Keratinocyte (primary cell): ENCODE results near the gene RAB30.

ENCODE experiments used
- EZH2 ChIP-seq: IDR thresholded peaks from one replicate; pipeline ENCODE4 v1.6.1; 2012; ENCODE audit warnings: inconsistent platforms, mild to moderate bottlenecking, low read length, moderate library complexity
- TF ChIP-seq, protein P1 (sequence below), 3 experiments: IDR thresholded peaks in 1 of 3; conservative IDR thresholded peaks in 1 of 3; optimal IDR thresholded peaks in 1 of 3; 2 replicates in 2 of 3; 3 replicates in 1 of 3; pipeline versions ENCODE3 to v1.5.1; 2011; ENCODE audit warnings: low read length in 3 of 3, mild to moderate bottlenecking in 3 of 3, moderate library complexity in 2 of 3, control low read depth in 1 of 3, inconsistent platforms in 1 of 3; ENCODE audit not compliant: insufficient read depth in 2 of 3; ENCODE audit errors: extremely low read depth in 1 of 3

DNA sequence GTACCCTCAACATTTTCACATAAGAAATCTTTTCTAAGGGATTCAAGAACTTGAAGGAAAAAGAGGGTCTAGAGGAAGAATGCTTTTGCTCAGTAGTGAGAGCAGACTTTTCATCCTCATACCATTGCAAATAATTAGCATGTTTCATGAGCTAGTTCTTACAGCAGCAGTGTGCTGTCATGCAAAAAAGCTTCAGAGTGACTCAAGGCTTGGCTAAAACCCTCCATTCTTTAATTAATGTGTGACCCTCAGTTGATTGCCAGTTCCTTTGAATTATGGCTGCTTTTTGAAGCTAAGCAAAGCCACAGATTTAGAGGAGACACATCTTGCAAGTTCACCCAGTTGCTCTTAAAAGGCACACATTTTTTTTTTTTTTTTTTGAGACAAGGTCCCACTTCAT, 48.6 kb upstream of the RAB30 start:
- TF ChIP-seq, protein P1, sequence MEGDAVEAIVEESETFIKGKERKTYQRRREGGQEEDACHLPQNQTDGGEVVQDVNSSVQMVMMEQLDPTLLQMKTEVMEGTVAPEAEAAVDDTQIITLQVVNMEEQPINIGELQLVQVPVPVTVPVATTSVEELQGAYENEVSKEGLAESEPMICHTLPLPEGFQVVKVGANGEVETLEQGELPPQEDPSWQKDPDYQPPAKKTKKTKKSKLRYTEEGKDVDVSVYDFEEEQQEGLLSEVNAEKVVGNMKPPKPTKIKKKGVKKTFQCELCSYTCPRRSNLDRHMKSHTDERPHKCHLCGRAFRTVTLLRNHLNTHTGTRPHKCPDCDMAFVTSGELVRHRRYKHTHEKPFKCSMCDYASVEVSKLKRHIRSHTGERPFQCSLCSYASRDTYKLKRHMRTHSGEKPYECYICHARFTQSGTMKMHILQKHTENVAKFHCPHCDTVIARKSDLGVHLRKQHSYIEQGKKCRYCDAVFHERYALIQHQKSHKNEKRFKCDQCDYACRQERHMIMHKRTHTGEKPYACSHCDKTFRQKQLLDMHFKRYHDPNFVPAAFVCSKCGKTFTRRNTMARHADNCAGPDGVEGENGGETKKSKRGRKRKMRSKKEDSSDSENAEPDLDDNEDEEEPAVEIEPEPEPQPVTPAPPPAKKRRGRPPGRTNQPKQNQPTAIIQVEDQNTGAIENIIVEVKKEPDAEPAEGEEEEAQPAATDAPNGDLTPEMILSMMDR (optimal IDR thresholded peaks at IDR 0.05 in 1 of 3, IDR thresholded peaks at IDR 0.05 in 1 of 3, conservative IDR thresholded peaks at IDR 0.05 in 1 of 3; ENCODE audit: extremely low read depth in 1 of 3, insufficient read depth in 2 of 3, low read length in 3 of 3), result no peak
- TF ChIP-seq EZH2, result no peak
